PC-9 (cell line): ENCODE data around the gene TMEM150C. TPM values are rescaled to one million over a fixed set of nuclear protein-coding genes. Genes with fewer than 3 reads are reported as not detected.

Experiments
- BruUV-seq: library from RNA; stranded (reverse); fragments of 400-500 nt; replicated peaks from 2 replicates; lab custom pipeline; 2021; lab: Mats Ljungman, UMichigan
- CTCF ChIA-PET: fragments of 300-600 bp; sonication (Branson Sonifier 250); formaldehyde crosslinking; loops from one replicate; lab custom pipeline; 2022; ENCODE audit warnings: antibody characterized with exemption; lab: Charles Lee
- POLR2A ChIA-PET: fragments of 300-600 bp; sonication (Branson Sonifier 250); formaldehyde crosslinking; loops from one replicate; lab custom pipeline; 2022; ENCODE audit warnings: antibody characterized with exemption; ENCODE audit not compliant: unreplicated experiment; lab: Charles Lee
- DNase-seq, 2 experiments: peaks; one replicate each; pipeline versions ENCODE4 v3.0.0 to v3.0.0-alpha.2; 2015 to 2022; ENCODE audit warnings: mixed read lengths in 1 of 2
- H2AFZ ChIP-seq: fragments of 200-600 bp; sonication (generic); 2 replicates; pipeline ENCODE4 v1.8.1; 2017; ENCODE audit warnings: antibody characterized with exemption
- H3F3A ChIP-seq: fragments of 200-600 bp; sonication (generic); 2 replicates; pipeline ENCODE4 v1.8.1; 2017; ENCODE audit warnings: antibody characterized with exemption, mild to moderate bottlenecking, low read depth; ENCODE audit not compliant: insufficient read depth
- H3K27ac ChIP-seq: fragments of 200-600 bp; sonication (generic); 2 replicates; pipeline ENCODE4 v1.6.1; 2016; ENCODE audit warnings: mixed run types
- H3K27me3 ChIP-seq: fragments of 200-600 bp; sonication (generic); 2 replicates; pipeline ENCODE4 v1.6.1; 2016; ENCODE audit warnings: low read depth, mixed run types; ENCODE audit not compliant: insufficient read depth
- H3K36me3 ChIP-seq: fragments of 200-600 bp; sonication (generic); 2 replicates; pipeline ENCODE4 v1.6.1; 2016; ENCODE audit warnings: low read depth, mixed run types
- H3K4me1 ChIP-seq: fragments of 200-600 bp; sonication (generic); replicated peaks from 2 replicates; pipeline ENCODE4 v1.6.1; 2016; ENCODE audit warnings: mixed run types; ENCODE audit not compliant: insufficient read depth
- H3K4me2 ChIP-seq: fragments of 200-600 bp; sonication (generic); 2 replicates; pipeline ENCODE4 v1.6.1; 2017; ENCODE audit warnings: mixed run types
- H3K4me3 ChIP-seq: fragments of 200-600 bp; sonication (generic); 2 replicates; pipeline ENCODE4 v1.6.1; 2016; ENCODE audit warnings: mixed run types
- H3K79me2 ChIP-seq: fragments of 200-600 bp; sonication (generic); 2 replicates; pipeline ENCODE4 v1.6.1; 2017; ENCODE audit warnings: low read depth, mixed run types
- H3K9me2 ChIP-seq: fragments of 200-600 bp; sonication (generic); 2 replicates; pipeline ENCODE4 v1.8.1; 2017; ENCODE audit warnings: mild to moderate bottlenecking; ENCODE audit not compliant: insufficient read depth
- H3K9me3 ChIP-seq: fragments of 200-600 bp; sonication (generic); 2 replicates; pipeline ENCODE4 v1.8.1; 2016; ENCODE audit warnings: low read depth; ENCODE audit not compliant: insufficient read depth
- H4K20me1 ChIP-seq: fragments of 200-600 bp; sonication (generic); 2 replicates; pipeline ENCODE4 v1.8.1; 2017; ENCODE audit not compliant: insufficient read depth
- EZH2 ChIP-seq: fragments of 200-600 bp; sonication (generic); IDR thresholded peaks from 2 replicates; pipeline ENCODE4 v1.8.0; 2017; ENCODE audit warnings: antibody characterized with exemption, low read depth
- intact Hi-C: fragments of 100-400 bp; cut with micrococcal nuclease; formaldehyde crosslinking; loops from one replicate; pipeline ENCODE4 v1.10.0; 2022; ENCODE audit not compliant: unreplicated experiment
- total RNA-seq: library from RNA; stranded (reverse); gene quantifications from 2 replicates; pipeline ENCODE4 v1.2.3, GENCODE V29; 2021
- TF ChIP-seq, protein P1 (sequence below): fragments of 200-600 bp; sonication (generic); conservative IDR thresholded peaks from 2 replicates; pipeline ENCODE4 v1.6.1; 2017; ENCODE audit warnings: mixed run types, antibody characterized with exemption, mild to moderate bottlenecking, moderate library complexity

The TMEM150C gene
- total RNA-seq, 1 experiment from 2014 or later: 0.74 TPM

DNA sequence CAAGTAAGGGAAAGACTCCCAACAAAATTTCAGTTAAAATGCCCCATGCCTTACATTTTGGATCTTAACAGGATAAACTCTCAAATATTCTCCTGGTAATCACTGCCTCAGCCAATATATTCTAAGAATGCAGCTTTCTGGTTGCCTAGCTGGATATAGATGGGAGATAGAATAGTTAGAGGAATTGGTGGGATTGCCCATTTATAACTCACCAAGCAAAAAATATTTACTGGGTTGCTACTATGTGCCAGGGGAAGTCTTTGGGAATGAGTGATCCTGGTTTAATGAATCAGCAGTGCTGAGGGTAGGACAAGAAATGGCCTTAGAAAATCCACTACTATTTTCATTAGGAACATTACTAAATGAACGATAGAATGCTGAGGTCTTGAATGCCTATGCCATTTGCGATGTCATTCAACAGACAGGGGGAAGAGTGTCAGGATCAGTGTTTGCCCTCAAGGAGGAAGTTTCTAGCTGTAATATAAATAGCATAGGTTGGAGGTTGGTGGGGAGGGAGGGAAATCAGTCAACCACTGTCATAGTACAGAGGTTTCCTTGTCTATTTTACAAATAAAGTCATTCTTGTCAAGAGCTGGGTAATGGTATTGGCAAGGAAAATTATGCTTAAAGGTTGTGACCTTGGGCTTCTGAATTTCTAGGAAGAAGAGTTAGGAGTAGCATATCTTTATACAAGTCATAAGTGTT is 67.9 kb downstream of the TMEM150C start:
- POLR2A ChIA-PET: no interaction called here
- BruUV-seq: no TSS peak
- Histone ChIP-seq H3K27me3 (no peaks in the 10 kb centered on the region), H4K20me1 (no peaks in the 10 kb centered on the region), H3K4me3 (no peak overlapping the region), H2AFZ (no peak overlapping the region), H3K27ac (no peak overlapping the region), H3F3A (no peaks in the 10 kb centered on the region), H3K9me2 (no peaks in the 10 kb centered on the region), H3K79me2 (no peaks in the 10 kb centered on the region), H3K4me1 (no peaks in the 10 kb centered on the region), H3K4me2 (no peak overlapping the region), H3K36me3 (no peaks in the 10 kb centered on the region), H3K9me3 (no peaks in the 10 kb centered on the region)
- intact Hi-C loops: no loop called here
- no peak for DNase-seq
- TF ChIP-seq, protein P1, sequence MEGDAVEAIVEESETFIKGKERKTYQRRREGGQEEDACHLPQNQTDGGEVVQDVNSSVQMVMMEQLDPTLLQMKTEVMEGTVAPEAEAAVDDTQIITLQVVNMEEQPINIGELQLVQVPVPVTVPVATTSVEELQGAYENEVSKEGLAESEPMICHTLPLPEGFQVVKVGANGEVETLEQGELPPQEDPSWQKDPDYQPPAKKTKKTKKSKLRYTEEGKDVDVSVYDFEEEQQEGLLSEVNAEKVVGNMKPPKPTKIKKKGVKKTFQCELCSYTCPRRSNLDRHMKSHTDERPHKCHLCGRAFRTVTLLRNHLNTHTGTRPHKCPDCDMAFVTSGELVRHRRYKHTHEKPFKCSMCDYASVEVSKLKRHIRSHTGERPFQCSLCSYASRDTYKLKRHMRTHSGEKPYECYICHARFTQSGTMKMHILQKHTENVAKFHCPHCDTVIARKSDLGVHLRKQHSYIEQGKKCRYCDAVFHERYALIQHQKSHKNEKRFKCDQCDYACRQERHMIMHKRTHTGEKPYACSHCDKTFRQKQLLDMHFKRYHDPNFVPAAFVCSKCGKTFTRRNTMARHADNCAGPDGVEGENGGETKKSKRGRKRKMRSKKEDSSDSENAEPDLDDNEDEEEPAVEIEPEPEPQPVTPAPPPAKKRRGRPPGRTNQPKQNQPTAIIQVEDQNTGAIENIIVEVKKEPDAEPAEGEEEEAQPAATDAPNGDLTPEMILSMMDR: no peak
- no peak for TF ChIP-seq EZH2
- CTCF ChIA-PET: no interaction called here

DNA sequence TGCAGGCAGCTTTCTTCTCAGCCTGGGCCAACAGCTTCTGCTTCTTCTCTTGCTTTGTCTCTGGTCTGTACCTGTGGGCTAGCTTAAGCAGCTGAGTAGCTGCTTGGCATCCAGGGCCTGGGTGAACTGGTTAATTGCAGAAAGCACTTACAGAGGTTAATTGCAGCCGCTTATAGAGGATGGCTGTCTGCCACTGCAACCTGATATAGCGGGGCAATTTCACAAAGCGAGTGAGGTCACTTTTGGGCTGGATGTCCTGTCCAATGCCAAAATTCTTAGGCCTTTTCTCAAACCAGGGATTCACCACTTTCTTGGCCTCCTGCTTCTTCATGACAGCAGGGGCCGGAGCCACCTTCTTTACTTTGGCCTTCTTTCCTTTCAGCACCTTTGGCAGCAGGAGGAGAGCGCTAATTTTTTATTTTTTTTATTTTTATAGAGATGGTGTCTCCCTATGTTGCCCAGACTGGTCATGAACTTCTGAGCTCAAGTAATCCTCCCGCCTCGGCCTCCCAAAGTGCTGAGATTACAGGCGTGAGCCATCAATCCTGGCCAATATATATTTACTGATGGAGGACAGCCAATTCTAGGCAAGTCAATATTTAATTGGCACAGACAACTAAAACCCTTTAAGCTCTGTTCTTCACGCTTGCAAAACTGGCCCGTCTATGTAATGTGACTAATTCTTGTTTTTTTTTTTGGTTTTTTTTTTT is 70.4 kb downstream of the TMEM150C start:
- H3K27me3 ChIP-seq: no peaks in the 10 kb centered on the region
- intact Hi-C loops: no loop called here
- no peaks in the 10 kb centered on the region for H3K36me3 ChIP-seq
- DNase-seq: no peak
- TF ChIP-seq EZH2: no peak
- TF ChIP-seq, protein P1: no peak
- CTCF ChIA-PET: no interaction called here
- no peaks in the 10 kb centered on the region for H3F3A ChIP-seq
- BruUV-seq: no TSS peak
- no peak overlapping the region for H3K27ac ChIP-seq
- no peaks in the 10 kb centered on the region for H3K79me2 ChIP-seq
- no peak overlapping the region for H2AFZ ChIP-seq
- no peaks in the 10 kb centered on the region for H4K20me1 ChIP-seq
- H3K9me2 ChIP-seq: no peaks in the 10 kb centered on the region
- POLR2A ChIA-PET: no interaction called here
- no peak overlapping the region for H3K4me3 ChIP-seq
- no peaks in the 10 kb centered on the region for H3K4me1 ChIP-seq
- no peak overlapping the region for H3K4me2 ChIP-seq
- H3K9me3 ChIP-seq: no peaks in the 10 kb centered on the region

DNA sequence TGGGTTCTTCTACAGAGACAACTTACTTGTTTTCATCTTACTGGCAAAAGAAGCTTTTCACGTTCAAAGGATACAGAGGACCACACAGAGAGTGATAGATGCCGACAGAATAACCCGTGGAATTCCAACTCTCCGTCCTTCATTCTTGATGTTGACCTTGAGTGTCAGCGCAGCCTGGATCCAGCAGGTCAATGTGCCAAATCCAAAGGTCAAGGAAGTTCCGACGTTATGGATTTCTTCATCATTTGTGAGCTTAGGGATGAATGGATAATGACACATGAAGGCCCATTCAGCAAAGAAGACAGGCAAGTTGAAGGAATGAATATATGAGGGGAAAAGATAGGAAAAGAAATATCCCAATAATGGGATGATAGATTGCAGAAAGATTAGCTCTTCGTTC is 71.8 kb downstream of the TMEM150C start:
- no peak overlapping the region for H2AFZ ChIP-seq
- no peaks in the 10 kb centered on the region for H3K9me2 ChIP-seq
- CTCF ChIA-PET: no interaction called here
- intact Hi-C loops: no loop called here
- H3K27me3 ChIP-seq: no peaks in the 10 kb centered on the region
- POLR2A ChIA-PET: no interaction called here
- BruUV-seq: no TSS peak
- H3K4me3 ChIP-seq: no peak overlapping the region
- no peaks in the 10 kb centered on the region for H3K9me3 ChIP-seq
- no peaks in the 10 kb centered on the region for H3K4me1 ChIP-seq
- H3F3A ChIP-seq: no peaks in the 10 kb centered on the region
- DNase-seq: no peak
- no peak overlapping the region for H3K27ac ChIP-seq
- H3K4me2 ChIP-seq: no peak overlapping the region
- H3K79me2 ChIP-seq: no peaks in the 10 kb centered on the region
- TF ChIP-seq, protein P1: no peak
- no peak for TF ChIP-seq EZH2
- H4K20me1 ChIP-seq: no peaks in the 10 kb centered on the region
- H3K36me3 ChIP-seq: no peaks in the 10 kb centered on the region
